IgD-negative memory B cell (primary cell): ENCODE data around the gene MAN2A2. TPM values are rescaled to one million over a fixed set of nuclear protein-coding genes. Genes with fewer than 3 reads are reported as not detected.
A peak's percentile ranks its signal among the peaks of the same experiment; 100 is the strongest.

Source experiments
- H3K27ac Mint-ChIP-seq, 3 donors: one replicate each; pipeline ENCODE4 v1.8.0; 2020 to 2022; ENCODE audit warnings: mild to moderate bottlenecking in 3 of 3, mixed read lengths in 3 of 3, moderate library complexity in 1 of 3
- H3K27me3 Mint-ChIP-seq: one replicate; pipeline ENCODE4 v1.8.0; 2021; ENCODE audit warnings: mixed read lengths
- H3K36me3 Mint-ChIP-seq: one replicate; pipeline ENCODE4 v1.8.0; 2020; ENCODE audit warnings: mild to moderate bottlenecking, mixed read lengths
- H3K4me1 Mint-ChIP-seq, 3 donors: one replicate each; pipeline ENCODE4 v1.8.0; 2020 to 2022; ENCODE audit warnings: mixed read lengths in 3 of 3, mild to moderate bottlenecking in 1 of 3
- H3K4me3 Mint-ChIP-seq, 4 donors: one replicate each; pipeline ENCODE4 v1.8.0; 2020 to 2022; ENCODE audit warnings: mild to moderate bottlenecking in 4 of 4, mixed read lengths in 4 of 4, moderate library complexity in 3 of 4
- H3K9me3 Mint-ChIP-seq, 3 donors: one replicate each; pipeline ENCODE4 v1.8.0; 2020 to 2021; ENCODE audit warnings: mixed read lengths in 3 of 3, mild to moderate bottlenecking in 1 of 3
- polyA plus RNA-seq: library from polyadenylated mRNA; unstranded; fragments of 300-500 nt; fragmentation: Illumina TruSeq; gene quantifications from one replicate; pipeline ENCODE4 v1.2.3, GENCODE V29; 2021

The MAN2A2 gene
- polyA plus RNA-seq, 1 donor from 2014 or later = 9.1 TPM

GRCh38 chr15:90942354-90943120 lies 39.4 kb downstream of the MAN2A2 start:
- H3K27ac Mint-ChIP-seq = peak overlapping the region in 1 of 3 donors; percentile 43

DNA sequence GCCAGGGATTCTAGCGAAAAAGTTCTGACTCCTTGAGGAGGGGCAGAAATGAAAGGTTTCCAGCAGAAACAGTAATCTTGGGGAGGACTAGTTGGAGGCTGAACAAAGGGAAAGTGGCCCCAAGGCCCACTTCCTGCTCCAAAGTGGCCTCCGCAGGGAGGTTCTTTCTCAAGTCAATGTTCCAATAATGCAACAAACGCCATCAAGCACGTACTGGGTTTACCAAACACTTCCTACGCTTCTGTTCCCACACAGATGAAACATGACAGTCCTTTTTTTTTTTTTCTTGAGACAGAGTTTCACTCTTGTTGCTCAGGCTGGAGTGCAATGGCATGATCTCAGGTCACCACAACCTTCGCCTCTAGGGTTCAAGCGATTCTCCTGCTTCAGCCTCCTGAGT lies 42.0 kb downstream of the MAN2A2 start:
- no peak overlapping the region for H3K4me3 Mint-ChIP-seq
- H3K27ac Mint-ChIP-seq = peak overlapping the region in 1 of 3 donors; percentile 42

More at GRCh38 chr15:90942354-90943120, 39.4 kb downstream of the MAN2A2 start:
- no peaks in the 10 kb centered on the region for H3K4me1 Mint-ChIP-seq
- H3K36me3 Mint-ChIP-seq = no peaks in the 10 kb centered on the region
- no peaks in the 10 kb centered on the region for H3K27me3 Mint-ChIP-seq
- no peaks in the 10 kb centered on the region for H3K9me3 Mint-ChIP-seq
- no peak overlapping the region for H3K4me3 Mint-ChIP-seq

GRCh38 chr15:90946538-90946937 lies 43.4 kb downstream of the MAN2A2 start:
- H3K9me3 Mint-ChIP-seq = no peaks in the 10 kb centered on the region
- no peaks in the 10 kb centered on the region for H3K27me3 Mint-ChIP-seq
- no peak overlapping the region for H3K4me3 Mint-ChIP-seq
- H3K4me1 Mint-ChIP-seq = no peaks in the 10 kb centered on the region
- H3K27ac Mint-ChIP-seq = no peak overlapping the region
- peaks cover 3% of the 10 kb centered on the region for H3K36me3 Mint-ChIP-seq

More for the DNA sequence above, 42.0 kb downstream of the MAN2A2 start:
- no peaks in the 10 kb centered on the region for H3K27me3 Mint-ChIP-seq
- H3K9me3 Mint-ChIP-seq = no peaks in the 10 kb centered on the region
- no peaks in the 10 kb centered on the region for H3K36me3 Mint-ChIP-seq
- no peaks in the 10 kb centered on the region for H3K4me1 Mint-ChIP-seq

DNA sequence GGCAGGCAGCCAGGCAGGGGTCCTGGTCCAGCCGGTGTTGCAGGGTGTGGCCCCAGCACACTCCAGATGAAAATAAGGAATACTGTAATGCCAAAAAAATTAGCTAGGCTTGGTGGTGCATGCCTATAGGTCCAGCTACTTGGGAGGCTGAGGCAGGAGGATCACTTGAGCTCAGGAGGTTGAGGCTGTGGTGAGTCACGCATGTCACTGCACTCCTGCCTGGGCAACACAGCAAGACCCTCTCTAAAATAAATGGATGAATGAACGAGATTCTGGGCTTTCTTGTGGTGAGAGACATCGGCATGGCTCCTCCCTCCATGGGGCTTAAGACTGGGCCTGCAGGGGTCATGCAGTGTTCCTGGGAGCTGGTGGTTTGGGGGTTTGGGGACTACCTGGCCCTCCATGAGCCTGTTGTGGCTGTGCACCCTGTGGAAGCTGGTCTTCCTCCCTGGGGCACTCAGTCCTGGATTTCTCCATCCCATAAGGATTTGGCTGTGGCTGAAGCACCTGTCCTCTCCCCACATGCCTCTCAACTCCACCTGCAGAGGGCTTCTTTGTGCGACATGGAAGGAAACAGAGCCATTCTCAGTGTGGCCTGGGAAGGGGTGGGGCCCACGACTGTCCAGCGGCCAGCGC lies 44.0 kb downstream of the MAN2A2 start:
- H3K4me3 Mint-ChIP-seq = no peak overlapping the region
- no peaks in the 10 kb centered on the region for H3K27me3 Mint-ChIP-seq
- H3K9me3 Mint-ChIP-seq = no peaks in the 10 kb centered on the region
- peaks cover 3% of the 10 kb centered on the region for H3K36me3 Mint-ChIP-seq
- no peaks in the 10 kb centered on the region for H3K4me1 Mint-ChIP-seq
- peak overlapping the region in 1 of 3 donors; percentile 19 for H3K27ac Mint-ChIP-seq

GRCh38 chr15:90947577-90948357 lies 44.7 kb downstream of the MAN2A2 start:
- peak overlapping the region in 2 of 3 donors; percentile 19 to 39 for H3K27ac Mint-ChIP-seq
- H3K4me1 Mint-ChIP-seq = no peaks in the 10 kb centered on the region
- H3K9me3 Mint-ChIP-seq = no peaks in the 10 kb centered on the region
- no peaks in the 10 kb centered on the region for H3K27me3 Mint-ChIP-seq
- no peak overlapping the region for H3K4me3 Mint-ChIP-seq
- H3K36me3 Mint-ChIP-seq = peaks cover 5% of the 10 kb centered on the region

DNA sequence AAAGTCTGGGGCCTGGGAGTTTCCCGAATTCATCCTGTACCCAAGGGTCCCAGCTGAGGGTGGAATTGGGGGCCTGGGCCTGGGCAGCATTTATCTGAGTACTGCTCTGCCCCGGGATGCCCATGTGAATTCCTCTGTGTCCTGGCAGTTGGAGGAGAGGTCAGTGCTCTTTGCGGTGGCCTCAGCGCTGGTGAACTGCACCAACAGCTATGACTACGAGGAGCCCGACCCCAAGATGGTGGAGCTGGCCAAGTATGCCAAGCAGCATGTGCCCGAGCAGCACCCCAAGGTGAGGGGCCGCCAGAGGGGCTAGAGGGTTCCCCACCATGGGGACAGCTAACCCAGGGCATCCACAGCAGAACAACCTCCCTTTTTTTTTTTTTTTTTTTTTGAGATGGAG lies 45.4 kb downstream of the MAN2A2 start:
- H3K9me3 Mint-ChIP-seq = no peaks in the 10 kb centered on the region
- no peaks in the 10 kb centered on the region for H3K27me3 Mint-ChIP-seq
- H3K4me3 Mint-ChIP-seq = no peak overlapping the region
- peaks cover 6% of the 10 kb centered on the region for H3K36me3 Mint-ChIP-seq
- no peak overlapping the region for H3K27ac Mint-ChIP-seq
- H3K4me1 Mint-ChIP-seq = no peaks in the 10 kb centered on the region

DNA sequence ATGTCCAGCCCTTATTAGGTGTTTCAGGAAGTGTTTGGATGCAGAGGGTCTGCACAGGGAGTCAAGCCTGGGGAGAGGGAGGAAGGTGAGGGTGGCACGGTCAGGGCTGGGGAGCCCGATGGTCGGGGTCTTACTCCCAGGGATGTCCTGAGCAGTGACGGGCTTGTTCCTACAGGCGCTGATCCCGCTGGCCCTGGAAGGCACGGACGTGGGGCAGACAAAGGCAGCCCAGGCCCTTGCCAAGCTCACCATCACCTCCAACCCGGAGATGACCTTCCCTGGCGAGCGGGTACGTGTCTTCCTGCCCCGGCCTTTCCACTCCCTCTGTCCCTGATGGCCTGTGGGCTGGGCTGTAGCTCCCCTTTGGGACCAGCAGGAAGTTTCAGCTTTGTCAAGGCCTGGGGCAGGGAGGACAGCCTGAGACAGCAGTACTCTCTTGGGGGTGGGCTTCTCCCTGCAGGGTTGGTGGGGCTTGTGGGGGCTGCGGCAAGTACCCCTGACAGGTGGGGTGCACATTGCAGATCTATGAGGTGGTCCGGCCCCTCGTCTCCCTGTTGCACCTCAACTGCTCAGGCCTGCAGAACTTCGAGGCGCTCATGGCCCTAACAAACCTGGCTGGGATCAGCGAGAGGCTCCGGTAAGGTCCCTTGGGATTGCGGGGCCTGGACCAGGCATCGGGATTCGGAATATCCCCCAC lies 47.0 kb downstream of the MAN2A2 start:
- Mint-ChIP-seq H3K27me3 (no peaks in the 10 kb centered on the region), H3K27ac (no peak overlapping the region), H3K9me3 (no peaks in the 10 kb centered on the region), H3K4me3 (peak overlapping the region in 1 of 4 donors; percentile 14), H3K36me3 (peaks cover 6% of the 10 kb centered on the region), H3K4me1 (peaks cover 0 to 4% (median 4%) of the 10 kb centered on the region in 3 donors)

DNA sequence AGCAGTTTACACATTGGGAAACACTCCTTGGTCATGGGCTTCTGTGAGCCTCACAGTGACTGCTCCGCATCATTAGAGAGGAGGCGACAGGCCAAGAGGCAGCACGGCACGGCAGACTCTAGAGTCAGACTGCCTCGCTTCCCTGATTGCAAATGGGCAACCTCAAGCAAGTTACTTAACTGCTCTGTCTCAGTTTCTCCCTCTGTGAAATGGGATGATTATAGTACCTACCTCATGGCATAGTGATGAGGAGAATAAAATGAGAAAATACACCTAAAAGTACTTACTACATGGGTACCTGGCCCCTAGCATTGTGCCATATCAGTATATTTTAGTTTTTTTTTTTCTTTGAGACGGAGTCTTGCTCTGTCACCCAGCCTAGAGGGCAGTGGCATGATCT lies 47.6 kb downstream of the MAN2A2 start:
- H3K9me3 Mint-ChIP-seq = no peaks in the 10 kb centered on the region
- H3K4me1 Mint-ChIP-seq = peaks cover 1 to 4% (median 4%) of the 10 kb centered on the region in 3 donors
- no peaks in the 10 kb centered on the region for H3K27me3 Mint-ChIP-seq
- peaks cover 6% of the 10 kb centered on the region for H3K36me3 Mint-ChIP-seq
- H3K27ac Mint-ChIP-seq = no peak overlapping the region
- H3K4me3 Mint-ChIP-seq = peak overlapping the region in 1 of 4 donors; percentile 14

DNA sequence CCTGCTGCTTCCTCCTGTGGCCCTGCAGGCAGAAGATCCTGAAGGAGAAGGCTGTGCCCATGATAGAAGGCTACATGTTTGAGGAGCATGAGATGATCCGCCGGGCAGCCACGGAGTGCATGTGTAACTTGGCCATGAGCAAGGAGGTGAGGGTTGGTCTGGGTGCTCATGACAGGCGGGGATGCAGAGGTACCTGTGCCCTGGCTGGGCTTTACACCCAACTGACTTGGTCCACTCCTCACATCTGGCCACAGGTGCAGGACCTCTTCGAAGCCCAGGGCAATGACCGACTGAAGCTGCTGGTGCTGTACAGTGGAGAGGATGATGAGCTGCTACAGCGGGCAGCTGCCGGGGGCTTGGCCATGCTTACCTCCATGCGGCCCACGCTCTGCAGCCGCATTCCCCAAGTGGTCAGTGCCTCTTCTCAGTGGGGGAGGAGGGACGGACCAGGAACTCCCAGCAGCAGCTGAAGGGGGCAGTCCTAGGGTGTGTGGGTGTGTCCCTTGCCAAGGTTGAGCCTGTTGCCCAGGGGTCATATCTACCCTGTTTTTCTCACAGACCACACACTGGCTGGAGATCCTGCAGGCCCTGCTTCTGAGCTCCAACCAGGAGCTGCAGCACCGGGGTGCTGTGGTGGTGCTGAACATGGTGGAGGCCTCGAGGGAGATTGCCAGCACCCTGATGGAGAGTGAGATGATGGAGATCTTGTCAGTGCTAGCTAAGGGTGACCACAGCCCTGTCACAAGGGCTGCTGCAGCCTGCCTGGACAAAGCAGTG lies 50.0 kb downstream of the MAN2A2 start:
- Mint-ChIP-seq H3K4me3 (peak overlapping the region in 3 of 4 donors; percentile 13 to 96 (median 83)), H3K36me3 (peaks cover 6% of the 10 kb centered on the region), H3K9me3 (no peaks in the 10 kb centered on the region), H3K4me1 (peaks cover 9 to 11% (median 9%) of the 10 kb centered on the region in 3 donors), H3K27me3 (no peaks in the 10 kb centered on the region), H3K27ac (no peak overlapping the region)

DNA sequence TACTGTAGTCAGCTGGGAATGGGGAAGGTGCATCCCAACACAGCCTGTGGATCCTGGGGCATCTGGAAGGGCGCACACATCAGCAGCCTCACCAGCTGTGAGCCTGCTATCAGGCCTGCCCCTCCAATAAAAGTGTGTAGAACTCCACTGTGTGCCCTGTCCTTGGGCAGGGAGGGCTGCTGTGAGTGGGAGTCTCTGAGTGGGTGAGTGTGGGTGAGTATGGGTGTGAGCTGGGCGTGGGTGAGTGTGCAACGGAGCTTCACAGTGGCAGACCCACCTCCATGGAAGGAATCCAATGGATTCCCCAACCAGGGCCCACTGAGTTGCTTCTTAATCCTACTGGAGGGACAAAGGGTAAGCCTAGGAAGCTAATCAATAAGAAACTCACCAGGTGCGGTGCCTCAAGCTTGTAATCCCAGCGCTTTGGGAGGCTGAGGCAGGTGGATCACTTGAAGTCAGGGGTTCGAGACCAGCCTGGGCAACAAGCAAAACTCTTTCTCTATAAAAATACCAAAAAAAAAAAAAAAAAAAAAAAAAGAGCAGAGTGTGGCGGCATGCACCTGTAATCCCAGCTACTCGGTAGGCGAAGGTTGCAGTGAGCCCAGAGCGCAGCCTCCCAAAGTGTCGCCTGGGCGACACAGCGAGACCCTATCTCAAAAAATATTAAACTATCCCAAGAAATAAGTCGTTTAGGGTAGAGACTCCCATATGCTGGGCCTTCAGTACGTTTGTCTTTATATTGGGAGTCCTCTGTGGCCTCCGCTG lies 51.0 kb downstream of the MAN2A2 start:
- Mint-ChIP-seq H3K27me3 (no peaks in the 10 kb centered on the region), H3K27ac (peak overlapping the region; percentile 77 to 96 (median 96)), H3K9me3 (no peaks in the 10 kb centered on the region), H3K4me3 (peak overlapping the region in 3 of 4 donors; percentile 89 to 96 (median 95)), H3K4me1 (peaks cover 9 to 11% (median 9%) of the 10 kb centered on the region in 3 donors), H3K36me3 (peaks cover 6% of the 10 kb centered on the region)

DNA sequence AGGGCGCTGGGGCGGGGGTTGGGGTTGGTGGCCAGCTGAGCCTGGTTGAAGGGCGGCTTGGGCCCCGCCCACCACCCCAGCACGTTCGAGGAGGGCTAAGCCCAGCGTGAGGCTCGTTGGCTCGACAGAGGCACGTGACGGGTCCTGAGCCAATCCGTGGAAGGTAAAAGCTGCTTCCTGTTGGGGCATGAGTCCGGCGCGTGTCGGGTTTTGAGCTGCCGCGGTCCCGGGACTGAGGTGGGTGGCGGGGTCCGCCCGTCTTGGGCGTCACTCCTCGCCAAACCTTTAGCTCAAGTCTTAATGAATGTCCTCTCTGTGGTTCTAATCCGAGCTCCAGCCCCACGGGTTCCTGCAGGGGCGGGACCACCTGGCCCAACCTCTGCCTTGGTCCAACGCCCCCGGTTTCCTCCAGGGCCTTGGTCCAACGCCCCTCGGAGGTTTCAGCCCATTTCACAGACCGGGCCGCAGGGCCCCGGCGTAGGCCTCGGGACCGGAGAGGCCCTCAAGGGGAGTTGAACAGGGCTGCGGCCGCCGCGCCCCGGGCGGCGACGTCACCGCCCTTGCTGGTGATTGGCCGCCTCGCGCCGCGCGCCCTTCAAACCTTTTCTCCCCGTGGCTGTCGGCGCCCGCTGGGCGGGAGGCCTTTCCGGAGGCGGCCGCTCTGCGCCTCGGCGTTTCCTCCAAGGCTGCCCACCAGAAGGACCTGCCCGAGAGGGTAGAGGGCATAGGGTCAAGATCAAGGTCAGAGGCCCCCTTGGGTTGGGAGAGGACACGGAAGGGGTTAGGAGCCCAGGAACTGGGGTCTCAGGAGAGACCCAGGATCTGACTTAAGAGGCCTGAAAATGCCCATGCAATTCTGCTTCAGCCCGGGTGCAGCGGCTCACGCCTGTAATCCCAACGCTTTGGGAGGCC lies 51.9 kb downstream of the MAN2A2 start, which contains the start of gene RCCD1:
RCCD1 (plus strand) TSS at position 173 of the 912 bp plus-strand sequence. CDS start 1,851 bp downstream, outside the sequence.
- Mint-ChIP-seq H3K4me1 (peaks cover 9 to 11% (median 9%) of the 10 kb centered on the region in 3 donors), H3K27ac (peak within 1 kb of the TSS; percentile 77 to 96 (median 96)), H3K27me3 (no peaks in the 10 kb centered on the region), H3K4me3 (peak within 1 kb of the TSS; percentile 89 to 96 (median 95)), H3K9me3 (no peaks in the 10 kb centered on the region), H3K36me3 (peaks cover 6% of the 10 kb centered on the region)

DNA sequence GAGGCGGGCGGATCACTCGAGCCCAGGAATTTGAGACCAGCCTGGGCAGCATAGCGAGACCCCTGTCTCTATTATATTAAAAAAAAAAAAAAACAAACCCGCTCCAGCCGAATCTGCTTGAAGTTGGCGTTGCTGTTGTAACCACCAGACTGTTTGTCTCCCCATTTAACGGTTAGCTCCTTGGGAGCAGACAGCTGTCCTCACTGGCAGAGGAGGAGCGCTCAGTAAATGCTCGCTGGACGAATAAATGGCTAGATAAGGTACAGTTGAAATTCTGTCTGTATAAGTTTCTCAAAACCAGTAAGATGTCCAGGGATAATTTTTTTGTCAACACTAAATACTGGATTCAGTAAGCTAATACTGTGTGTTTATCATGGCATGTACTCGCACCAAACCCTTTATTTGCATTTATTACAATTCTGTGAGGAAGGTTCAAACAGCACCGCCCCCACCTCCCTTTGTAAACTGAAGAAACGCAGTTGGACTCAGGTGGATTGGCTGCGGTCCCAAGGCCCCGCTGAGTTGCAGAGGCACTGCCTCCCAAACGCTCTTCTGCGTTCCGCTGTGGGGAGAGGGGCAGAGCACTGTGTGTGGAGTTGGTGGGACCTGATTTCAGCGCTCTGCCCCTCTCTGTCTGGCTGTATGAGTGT lies 52.6 kb downstream of the MAN2A2 start:
- Mint-ChIP-seq H3K9me3 (no peaks in the 10 kb centered on the region), H3K27me3 (no peaks in the 10 kb centered on the region), H3K36me3 (peaks cover 5% of the 10 kb centered on the region), H3K4me1 (peaks cover 9 to 11% (median 9%) of the 10 kb centered on the region in 3 donors), H3K4me3 (peak overlapping the region; percentile 89 to 96 (median 95)), H3K27ac (peak overlapping the region; percentile 33 to 96 (median 77))
